MM.1S (cell line): ENCODE results near the gene PLOD1.
"Not testable (repeated sequence)": the region's sequence is repeated elsewhere in the genome, so short reads cannot be mapped to it uniquely, and the experiment has no call there.

Experiments used
- DNase-seq: peaks from one replicate; pipeline ENCODE4 v3.0.0-alpha.2; 2015
- H2AFZ ChIP-seq: fragments of 300-600 bp; sonication (generic); 2 replicates; pipeline ENCODE4 v1.6.0; 2016; ENCODE audit warnings: antibody characterized with exemption, low read length
- H3F3A ChIP-seq: fragments of 300-600 bp; sonication (generic); 2 replicates; pipeline ENCODE4 v1.6.1; 2016; ENCODE audit warnings: mild to moderate bottlenecking, antibody characterized with exemption, low read length, moderate library complexity, mixed read lengths; ENCODE audit not compliant: insufficient read depth
- H3K27ac ChIP-seq: fragments of 300-600 bp; sonication (generic); 2 replicates; pipeline ENCODE4 v1.5.1; 2016; ENCODE audit warnings: mild to moderate bottlenecking, low read length
- H3K27me3 ChIP-seq: fragments of 300-600 bp; sonication (generic); replicated peaks from 2 replicates; pipeline ENCODE4 v1.6.0; 2016; ENCODE audit warnings: low read length; ENCODE audit not compliant: insufficient read depth
- H3K36me3 ChIP-seq: fragments of 300-600 bp; sonication (generic); replicated peaks from 2 replicates; pipeline ENCODE4 v1.6.1; 2016; ENCODE audit warnings: mild to moderate bottlenecking, low read length, mixed read lengths; ENCODE audit not compliant: insufficient read depth
- H3K4me1 ChIP-seq: fragments of 300-600 bp; sonication (generic); 2 replicates; pipeline ENCODE4 v1.6.1; 2016; ENCODE audit warnings: low read length, mixed read lengths
- H3K4me2 ChIP-seq: fragments of 300-600 bp; sonication (generic); 2 replicates; pipeline ENCODE4 v1.6.0; 2016; ENCODE audit warnings: low read depth, low read length
- H3K4me3 ChIP-seq: fragments of 300-600 bp; sonication (generic); 2 replicates; pipeline ENCODE4 v1.5.1; 2016; ENCODE audit warnings: low read length, mixed read lengths
- H3K79me2 ChIP-seq: fragments of 300-600 bp; sonication (generic); 2 replicates; pipeline ENCODE4 v1.6.1; 2016; ENCODE audit warnings: mixed run types, low read length, mixed read lengths
- H3K9ac ChIP-seq: fragments of 300-600 bp; sonication (generic); 2 replicates; pipeline ENCODE4 v1.6.1; 2016; ENCODE audit warnings: low read length, mixed read lengths
- H3K9me2 ChIP-seq: fragments of 300-600 bp; sonication (generic); replicated peaks from 2 replicates; pipeline ENCODE4 v1.6.1; 2016; ENCODE audit warnings: mild to moderate bottlenecking, low read length, mixed read lengths; ENCODE audit not compliant: insufficient read depth
- H3K9me3 ChIP-seq: fragments of 300-600 bp; sonication (generic); replicated peaks from 2 replicates; pipeline ENCODE4 v1.6.1; 2016; ENCODE audit warnings: mild to moderate bottlenecking, low read length, mixed read lengths; ENCODE audit not compliant: insufficient read depth
- H4K20me1 ChIP-seq: fragments of 300-600 bp; sonication (generic); 2 replicates; pipeline ENCODE4 v1.6.1; 2016; ENCODE audit warnings: mild to moderate bottlenecking, low read length, moderate library complexity, mixed read lengths; ENCODE audit not compliant: insufficient read depth
- CTCF ChIP-seq: fragments of 300-600 bp; sonication (generic); IDR thresholded peaks from 2 replicates; pipeline ENCODE4 v1.5.1; 2016; ENCODE audit warnings: antibody characterized with exemption, low read length, mixed read lengths
- EZH2 ChIP-seq: fragments of 300-600 bp; sonication (generic); optimal IDR thresholded peaks from 2 replicates; pipeline ENCODE3; 2017; ENCODE audit warnings: low read depth, mild to moderate bottlenecking, antibody characterized with exemption, low read length, mixed read lengths
- EZH2phosphoT487 ChIP-seq: fragments of 300-600 bp; sonication (generic); IDR thresholded peaks from 2 replicates; pipeline ENCODE4 v1.6.1; 2018; ENCODE audit warnings: antibody characterized with exemption, low read length

PLOD1 gene

GRCh38 chr1:11898831-11899467 lies 35.6 kb upstream of the PLOD1 start:
- H3K36me3 ChIP-seq = no peaks in the 10 kb centered on the region
- no peak overlapping the region for H3K27ac ChIP-seq
- H3K9me3 ChIP-seq = no peaks in the 10 kb centered on the region
- no peaks in the 10 kb centered on the region for H3F3A ChIP-seq
- H3K27me3 ChIP-seq = peaks cover 59% of the 10 kb centered on the region
- no peak overlapping the region for H3K4me2 ChIP-seq
- no peak overlapping the region for H2AFZ ChIP-seq
- no peaks in the 10 kb centered on the region for H4K20me1 ChIP-seq
- no peak for TF ChIP-seq CTCF
- no peak for TF ChIP-seq EZH2phosphoT487
- TF ChIP-seq EZH2 = no peak
- H3K4me3 ChIP-seq = no peak overlapping the region
- no peak overlapping the region for H3K9ac ChIP-seq
- no peaks in the 10 kb centered on the region for H3K9me2 ChIP-seq
- H3K79me2 ChIP-seq = no peaks in the 10 kb centered on the region
- DNase-seq = no peak
- no peaks in the 10 kb centered on the region for H3K4me1 ChIP-seq

- H3K36me3 ChIP-seq, H3K9me3 ChIP-seq, H3K4me2 ChIP-seq, H2AFZ ChIP-seq, DNase-seq, H3K27ac ChIP-seq, H3K4me1 ChIP-seq, H3K4me3 ChIP-seq, H4K20me1 ChIP-seq, H3K79me2 ChIP-seq, H3K9ac ChIP-seq, H3K9me2 ChIP-seq, H3F3A ChIP-seq: not testable (repeated sequence)
- H3K27me3 ChIP-seq = peaks cover 52% of the 10 kb centered on the region
Observed at GRCh38 chr1:11901446-11901845, 33.1 kb upstream of the PLOD1 start.

- H3F3A ChIP-seq = peaks cover 3% of the 10 kb centered on the region
- H3K9ac ChIP-seq = no peak overlapping the region
- no peaks in the 10 kb centered on the region for H3K4me1 ChIP-seq
- H3K36me3 ChIP-seq = no peaks in the 10 kb centered on the region
- TF ChIP-seq CTCF (no peak), EZH2 (no peak), EZH2phosphoT487 (no peak)
- DNase-seq = no peak
- no peak overlapping the region for H3K4me3 ChIP-seq
- H3K27ac ChIP-seq = no peak overlapping the region
- H4K20me1 ChIP-seq = no peaks in the 10 kb centered on the region
- H3K27me3 ChIP-seq = peaks cover 35% of the 10 kb centered on the region
- H3K9me2 ChIP-seq = no peaks in the 10 kb centered on the region
- no peak overlapping the region for H3K4me2 ChIP-seq
- H2AFZ ChIP-seq = no peak overlapping the region
- no peaks in the 10 kb centered on the region for H3K79me2 ChIP-seq
- H3K9me3 ChIP-seq = no peaks in the 10 kb centered on the region
Observed at GRCh38 chr1:11903210-11903609, 31.3 kb upstream of the PLOD1 start.

- not testable (repeated sequence) for H3K27ac ChIP-seq, H3K4me3 ChIP-seq, H2AFZ ChIP-seq, H3K4me2 ChIP-seq, H3K9ac ChIP-seq, H4K20me1 ChIP-seq, H3K9me3 ChIP-seq, DNase-seq, H3K36me3 ChIP-seq, H3K9me2 ChIP-seq, H3K79me2 ChIP-seq, H3K4me1 ChIP-seq
- Histone ChIP-seq H3F3A (peaks cover 12% of the 10 kb centered on the region), H3K27me3 (peaks cover 27% of the 10 kb centered on the region)
Observed at GRCh38 chr1:11904156-11904555, 30.4 kb upstream of the PLOD1 start.
